GM19043 (cell line): ENCODE measurements around the gene GARNL3.

Experiments used
- ATAC-seq: cut with Tn5 transposase; IDR thresholded peaks from one replicate; pipeline ENCODE4 v1.9.1; 2021; ENCODE audit warnings: low read depth; ENCODE audit not compliant: unreplicated experiment

Gene GARNL3

DNA sequence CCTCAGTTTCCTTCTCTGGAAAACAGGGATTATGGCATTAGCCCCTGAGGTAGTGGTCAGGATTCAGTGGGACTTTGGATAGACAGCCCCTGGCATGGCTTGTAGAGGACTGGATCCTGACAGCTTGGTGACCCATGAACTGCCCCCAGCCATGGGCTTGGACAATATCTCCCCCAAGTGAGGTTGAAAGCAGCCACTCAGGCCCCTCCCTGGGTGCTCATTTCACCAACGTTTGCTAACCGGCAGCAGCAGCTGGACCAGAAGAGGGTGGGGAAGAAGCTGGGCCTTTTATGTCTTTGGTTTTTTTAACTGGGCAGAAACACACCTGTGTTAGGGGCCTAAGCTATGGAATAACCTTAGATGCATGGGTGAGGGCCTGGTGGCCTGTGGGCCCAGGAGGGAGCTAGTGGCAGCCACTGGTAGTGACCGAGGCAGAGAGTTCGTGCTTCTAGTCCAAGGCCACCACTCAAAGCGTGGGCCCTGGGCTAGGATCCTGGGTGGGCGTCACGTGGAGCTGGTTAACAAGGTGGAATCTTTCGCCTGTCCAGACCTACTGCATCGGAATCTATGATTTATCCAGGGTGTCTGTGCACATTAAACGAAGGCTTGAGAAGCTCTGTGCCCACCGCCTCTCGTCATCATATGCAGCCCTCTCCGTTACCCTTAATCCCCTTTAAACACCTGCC is 134.3 kb downstream of the GARNL3 start:
- no peak for ATAC-seq

DNA sequence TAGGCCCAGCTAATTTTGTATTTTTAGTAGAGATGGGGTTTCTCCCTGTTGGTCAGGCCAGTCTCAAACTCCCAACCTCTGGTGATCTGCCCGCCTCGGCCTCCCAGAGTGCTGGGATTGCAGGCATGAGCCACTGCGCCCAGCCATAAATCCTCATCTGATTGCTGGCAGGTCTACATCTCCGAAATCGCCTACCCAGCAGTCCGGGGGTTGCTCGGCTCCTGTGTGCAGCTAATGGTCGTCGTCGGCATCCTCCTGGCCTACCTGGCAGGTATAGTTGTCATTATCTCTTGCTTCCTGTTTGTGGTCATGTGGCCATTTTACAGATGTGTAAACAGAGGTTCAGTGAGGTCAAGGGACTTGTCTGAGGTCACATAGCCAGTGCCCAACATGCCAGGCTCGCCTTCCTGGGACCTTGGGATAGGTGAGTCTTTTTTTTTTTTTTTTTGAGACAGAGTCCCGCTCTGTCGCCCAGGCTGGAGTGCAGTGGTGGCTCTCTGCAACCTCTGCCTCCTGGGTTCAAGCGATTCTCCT is 135.2 kb downstream of the GARNL3 start:
- no peak for ATAC-seq

DNA sequence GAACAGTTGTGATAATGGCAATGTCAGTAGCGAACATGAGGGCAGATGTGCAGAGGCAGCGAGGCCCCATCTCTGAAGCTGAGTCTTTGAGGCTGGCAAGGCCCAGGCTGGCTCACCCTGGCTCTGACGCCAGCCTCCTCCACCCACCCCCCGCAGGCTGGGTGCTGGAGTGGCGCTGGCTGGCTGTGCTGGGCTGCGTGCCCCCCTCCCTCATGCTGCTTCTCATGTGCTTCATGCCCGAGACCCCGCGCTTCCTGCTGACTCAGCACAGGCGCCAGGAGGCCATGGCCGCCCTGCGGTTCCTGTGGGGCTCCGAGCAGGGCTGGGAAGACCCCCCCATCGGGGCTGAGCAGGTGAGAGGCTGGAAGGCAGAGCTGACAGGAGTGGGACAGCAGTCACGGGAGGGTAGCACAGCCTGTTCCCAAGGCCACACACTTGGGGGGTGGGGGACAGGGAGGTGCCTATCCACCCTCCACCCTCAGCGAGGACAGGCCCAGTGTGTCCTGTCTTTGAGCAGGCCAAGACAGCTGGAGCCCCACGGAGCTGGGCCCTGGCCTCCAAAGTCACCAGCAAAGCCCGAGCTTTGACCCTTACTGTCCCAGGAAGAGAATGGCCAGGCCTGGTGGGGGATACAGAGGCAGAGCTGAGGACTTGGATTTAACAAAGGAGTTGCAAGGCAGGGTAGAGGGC is 138.0 kb downstream of the GARNL3 start:
- no peak for ATAC-seq

DNA sequence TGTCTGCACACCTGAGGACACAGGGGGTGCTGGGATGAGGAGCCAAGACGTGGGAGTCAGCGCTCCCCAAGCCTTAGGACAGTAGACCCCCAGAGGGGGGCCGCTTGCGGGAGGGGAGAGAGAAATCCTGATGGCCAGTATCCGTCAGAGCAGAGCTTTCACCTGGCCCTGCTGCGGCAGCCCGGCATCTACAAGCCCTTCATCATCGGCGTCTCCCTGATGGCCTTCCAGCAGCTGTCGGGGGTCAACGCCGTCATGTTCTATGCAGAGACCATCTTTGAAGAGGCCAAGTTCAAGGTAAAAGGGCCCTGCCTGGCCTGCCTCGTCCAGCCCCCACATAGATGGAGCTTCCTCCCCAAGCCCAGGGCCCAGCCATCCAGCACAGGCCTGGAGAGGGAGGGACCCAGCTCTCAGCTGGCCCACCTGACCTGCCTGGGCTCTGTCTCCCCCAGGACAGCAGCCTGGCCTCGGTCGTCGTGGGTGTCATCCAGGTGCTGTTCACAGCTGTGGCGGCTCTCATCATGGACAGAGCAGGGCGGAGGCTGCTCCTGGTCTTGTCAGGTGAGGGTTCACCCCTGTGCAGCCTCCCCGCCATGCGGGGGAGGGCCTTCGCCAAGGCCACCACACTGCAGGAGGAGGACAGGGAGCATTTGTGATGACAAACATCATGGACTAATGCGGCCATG is 139.1 kb downstream of the GARNL3 start:
- no peak for ATAC-seq

DNA sequence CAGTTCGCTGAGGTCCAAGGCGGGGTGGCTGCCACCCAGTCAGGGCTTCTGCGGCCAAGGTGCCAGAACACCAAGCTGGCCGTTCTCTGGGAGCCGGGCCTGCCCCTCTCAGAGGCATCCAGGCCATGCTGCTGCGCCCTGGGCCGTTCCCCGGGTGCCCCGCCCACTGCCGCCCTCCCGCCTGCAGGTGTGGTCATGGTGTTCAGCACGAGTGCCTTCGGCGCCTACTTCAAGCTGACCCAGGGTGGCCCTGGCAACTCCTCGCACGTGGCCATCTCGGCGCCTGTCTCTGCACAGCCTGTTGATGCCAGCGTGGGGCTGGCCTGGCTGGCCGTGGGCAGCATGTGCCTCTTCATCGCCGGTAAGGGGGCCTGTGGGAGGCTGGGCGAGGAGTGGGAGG is 140.1 kb downstream of the GARNL3 start:
- no peak for ATAC-seq

DNA sequence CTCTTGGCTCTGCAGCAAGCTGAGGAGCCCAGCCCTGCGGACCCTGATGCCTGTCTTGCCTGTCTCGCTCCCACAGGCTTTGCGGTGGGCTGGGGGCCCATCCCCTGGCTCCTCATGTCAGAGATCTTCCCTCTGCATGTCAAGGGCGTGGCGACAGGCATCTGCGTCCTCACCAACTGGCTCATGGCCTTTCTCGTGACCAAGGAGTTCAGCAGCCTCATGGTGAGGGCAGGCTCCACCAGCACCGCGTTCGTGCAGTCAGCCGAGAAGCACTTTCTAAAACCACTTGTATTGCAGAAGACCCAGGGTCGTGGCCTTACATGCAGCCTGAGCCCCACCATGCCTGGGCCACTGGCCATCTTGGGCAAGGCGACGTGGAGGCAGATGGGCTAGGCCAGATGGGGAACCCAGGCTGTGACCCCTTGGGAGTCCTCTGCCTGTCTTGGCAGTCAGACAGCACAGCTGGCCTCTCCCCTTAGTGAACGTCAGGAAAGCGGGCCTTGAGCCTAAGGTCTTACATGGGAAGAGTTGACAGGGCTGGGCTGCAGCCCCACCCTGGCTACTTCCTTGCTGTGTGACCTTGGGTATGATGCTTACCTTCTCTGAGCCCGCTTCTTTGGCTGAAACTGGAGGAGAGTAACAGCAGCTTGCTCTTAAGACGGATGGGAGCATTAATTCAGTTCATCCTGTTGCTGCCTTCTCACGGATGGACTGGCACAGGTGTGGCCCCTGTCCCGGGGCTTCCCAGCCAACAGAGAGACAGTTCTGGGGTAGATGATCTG is 141.0 kb downstream of the GARNL3 start:
- no peak for ATAC-seq

DNA sequence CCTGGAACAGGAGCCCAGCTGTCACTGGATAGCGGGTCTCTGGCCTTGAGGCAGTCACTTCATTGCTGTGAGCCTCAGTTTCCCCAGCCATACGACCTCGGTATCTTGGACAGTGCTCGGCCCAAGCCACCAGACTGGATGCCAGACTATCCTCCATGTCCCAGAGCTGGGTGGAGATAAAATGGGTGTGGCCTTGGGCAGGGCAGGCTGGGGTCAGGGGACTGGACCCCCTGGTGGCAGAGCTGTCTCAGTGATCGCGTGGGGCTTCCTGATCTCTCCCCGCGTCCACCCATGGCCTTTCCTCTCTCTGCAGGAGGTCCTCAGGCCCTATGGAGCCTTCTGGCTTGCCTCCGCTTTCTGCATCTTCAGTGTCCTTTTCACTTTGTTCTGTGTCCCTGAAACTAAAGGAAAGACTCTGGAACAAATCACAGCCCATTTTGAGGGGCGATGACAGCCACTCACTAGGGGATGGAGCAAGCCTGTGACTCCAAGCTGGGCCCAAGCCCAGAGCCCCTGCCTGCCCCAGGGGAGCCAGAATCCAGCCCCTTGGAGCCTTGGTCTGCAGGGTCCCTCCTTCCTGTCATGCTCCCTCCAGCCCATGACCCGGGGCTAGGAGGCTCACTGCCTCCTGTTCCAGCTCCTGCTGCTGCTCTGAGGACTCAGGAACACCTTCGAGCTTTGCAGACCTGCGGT is 142.4 kb downstream of the GARNL3 start:
- no peak for ATAC-seq

DNA sequence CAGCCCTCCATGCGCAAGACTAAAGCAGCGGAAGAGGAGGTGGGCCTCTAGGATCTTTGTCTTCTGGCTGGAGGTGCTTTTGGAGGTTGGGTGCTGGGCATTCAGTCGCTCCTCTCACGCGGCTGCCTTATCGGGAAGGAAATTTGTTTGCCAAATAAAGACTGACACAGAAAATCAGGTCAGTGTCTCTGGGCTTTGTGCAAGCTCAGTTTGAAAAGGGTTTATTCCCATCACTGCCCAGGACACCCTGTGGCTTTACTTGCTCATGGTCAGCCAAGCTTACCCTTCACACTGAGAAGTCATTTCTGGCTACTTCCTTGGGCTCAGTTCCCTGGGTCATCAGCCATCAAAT is 142.9 kb downstream of the GARNL3 start:
- no peak for ATAC-seq

DNA sequence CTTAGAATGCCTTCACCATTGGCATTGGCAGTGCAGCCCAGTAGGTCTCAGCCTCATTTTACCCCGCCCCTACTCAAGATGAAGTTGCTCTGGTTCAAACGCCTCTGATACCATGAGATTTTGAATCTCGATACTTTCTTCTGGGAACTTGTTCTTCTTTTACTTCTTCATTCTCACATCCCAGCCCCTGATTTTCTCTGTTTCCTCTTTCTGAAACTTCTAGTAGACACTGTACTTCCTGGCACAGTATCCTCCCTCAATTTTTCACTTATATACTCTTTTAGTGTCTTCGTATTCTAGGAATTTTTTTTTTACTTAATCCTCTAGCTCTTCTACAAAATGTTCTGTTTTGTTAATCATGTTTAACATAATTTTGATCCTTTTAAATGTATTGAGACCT is 146.5 kb downstream of the GARNL3 start:
- ATAC-seq, result no peak

DNA sequence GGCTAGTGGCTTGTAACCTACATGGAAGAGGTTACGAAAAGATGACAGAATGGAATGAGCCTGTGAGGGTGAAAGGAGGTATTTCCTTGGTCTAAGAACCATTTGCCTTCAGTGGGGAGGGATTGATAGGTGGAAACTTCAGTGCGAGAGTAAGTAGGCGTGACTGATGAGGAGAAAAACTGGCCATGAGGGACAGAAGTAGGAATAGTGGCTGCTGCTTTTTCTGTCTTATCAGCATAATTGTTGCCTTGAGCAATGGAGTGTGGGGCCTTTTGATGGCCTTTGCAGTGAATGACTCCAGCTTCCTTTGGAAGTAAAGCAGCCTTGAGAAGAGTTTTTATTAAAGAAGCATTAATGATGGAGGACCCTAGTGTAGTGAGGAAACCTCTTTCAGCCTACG is 150.6 kb downstream of the GARNL3 start:
- ATAC-seq, result no peak

DNA sequence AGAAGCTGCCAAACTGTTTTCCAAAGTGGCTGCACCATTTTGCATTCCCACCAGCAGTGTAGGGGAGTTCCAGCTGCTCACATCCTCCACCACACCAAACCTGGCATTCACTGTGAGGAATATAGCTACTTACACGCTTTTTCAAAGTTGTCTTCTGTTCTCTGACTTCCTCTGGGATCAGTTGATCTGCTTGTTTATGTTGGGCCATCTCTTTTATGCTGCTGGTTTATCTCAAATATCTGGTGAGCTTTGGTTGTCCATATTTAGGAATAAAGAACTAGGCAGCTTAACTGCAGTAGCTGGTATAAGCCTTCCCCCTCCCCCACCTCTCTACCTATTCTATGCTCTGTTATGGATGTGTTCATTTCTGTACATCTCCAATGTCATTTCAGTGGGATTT is 151.1 kb downstream of the GARNL3 start:
- ATAC-seq, result no peak

DNA sequence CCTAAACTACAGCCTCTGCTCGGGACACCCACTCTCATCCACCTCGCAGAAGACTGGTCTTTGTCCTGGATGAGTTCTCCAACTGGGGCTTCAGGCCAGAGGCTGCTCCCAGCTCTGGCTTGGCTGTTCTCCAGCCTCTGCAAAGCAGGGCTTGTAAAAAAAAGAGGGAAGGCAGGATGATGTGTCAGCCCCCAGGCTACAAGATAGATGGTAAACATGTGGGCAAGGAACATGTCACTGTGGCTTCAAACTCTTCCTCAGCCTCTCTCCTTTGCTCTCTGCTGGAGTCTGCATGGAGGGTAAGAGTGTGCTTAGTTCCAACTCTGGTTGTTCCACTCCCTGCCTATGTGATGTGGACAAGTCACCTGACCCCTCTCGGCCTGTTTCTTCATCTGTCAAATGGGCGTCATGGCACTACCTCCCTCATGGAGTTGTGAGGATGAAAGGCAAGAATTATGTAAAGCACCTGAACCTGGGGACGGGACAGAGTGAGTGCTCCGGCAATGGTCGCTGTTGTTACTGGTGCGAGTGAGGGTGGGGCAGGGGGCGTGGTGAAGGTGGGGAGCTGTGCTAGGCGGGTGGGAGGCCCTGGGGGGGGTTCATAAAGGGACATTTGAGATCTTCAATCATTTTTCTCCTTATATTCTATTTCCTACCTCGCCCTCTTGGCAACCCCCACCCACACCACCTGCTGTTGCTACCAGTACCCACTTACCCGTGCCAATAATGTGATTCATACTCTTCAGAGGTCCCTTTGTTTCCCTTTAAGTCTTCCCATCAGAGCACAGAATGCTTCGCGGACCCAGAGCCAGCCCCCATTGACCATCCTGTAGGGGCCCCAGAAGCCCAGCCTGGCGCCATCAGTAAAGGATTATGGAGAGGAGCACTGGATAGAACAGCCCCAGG is 152.8 kb downstream of the GARNL3 start:
- no peak for ATAC-seq

DNA sequence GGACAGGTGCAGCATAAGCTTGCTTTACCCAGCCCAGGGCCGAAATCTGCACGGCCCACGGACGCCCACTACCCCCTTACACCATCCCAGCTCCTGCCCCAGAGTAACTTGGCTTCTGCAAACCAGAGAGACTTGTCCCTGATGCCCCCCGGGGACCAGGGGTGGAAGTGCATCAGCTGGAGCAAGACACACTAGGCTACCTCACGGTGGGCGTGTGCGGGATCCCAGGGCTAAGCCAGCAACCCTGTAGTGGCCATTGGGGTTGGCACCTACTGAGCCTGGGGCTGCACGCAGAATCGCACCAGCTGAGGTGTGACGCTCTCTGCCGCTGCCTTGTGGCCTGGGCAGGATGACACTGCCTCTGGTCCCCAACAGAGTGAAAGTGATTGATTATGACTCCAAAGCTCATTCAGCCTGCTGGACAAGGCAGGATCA is 153.5 kb downstream of the GARNL3 start:
- ATAC-seq, result no peak

DNA sequence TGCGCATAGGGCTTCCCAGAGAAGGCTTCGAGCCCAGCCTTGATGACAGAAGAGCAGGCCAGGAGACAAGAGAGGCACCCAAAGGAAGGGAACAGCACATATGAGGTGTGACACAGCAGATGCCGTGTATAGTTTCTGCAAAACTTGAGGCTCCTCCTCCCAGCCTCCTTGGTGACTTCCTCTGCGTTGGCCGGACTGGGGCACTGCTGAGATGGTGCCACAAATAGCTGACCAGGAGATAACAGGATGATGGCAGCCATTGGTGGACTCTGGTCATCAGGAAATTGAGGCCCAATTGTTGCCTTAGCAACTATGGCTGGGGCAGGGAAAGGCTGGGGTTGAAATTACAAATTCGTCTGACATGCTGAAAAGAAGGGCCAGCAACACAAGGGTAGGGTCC is 154.8 kb downstream of the GARNL3 start:
- ATAC-seq, result no peak

DNA sequence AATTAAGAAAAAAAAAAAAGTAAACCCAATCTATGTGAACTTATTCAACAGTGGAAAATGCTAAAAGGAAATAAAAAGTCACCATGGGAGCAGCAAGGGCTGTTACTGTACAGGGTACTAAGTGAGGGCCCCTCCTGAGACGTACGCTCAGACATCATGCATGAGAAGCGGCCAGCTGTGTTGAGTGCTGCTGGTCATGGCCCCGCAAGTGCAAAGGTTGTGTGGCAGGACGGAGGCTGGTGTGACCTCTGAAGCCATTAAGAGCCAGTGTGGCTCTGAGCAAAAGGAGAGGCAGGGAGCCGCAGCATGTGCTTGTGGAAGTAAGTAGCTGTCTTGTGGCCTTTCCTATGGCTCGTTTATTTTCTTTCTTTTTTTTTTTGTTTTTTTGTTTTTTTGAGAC is 156.5 kb downstream of the GARNL3 start:
- no peak for ATAC-seq

DNA sequence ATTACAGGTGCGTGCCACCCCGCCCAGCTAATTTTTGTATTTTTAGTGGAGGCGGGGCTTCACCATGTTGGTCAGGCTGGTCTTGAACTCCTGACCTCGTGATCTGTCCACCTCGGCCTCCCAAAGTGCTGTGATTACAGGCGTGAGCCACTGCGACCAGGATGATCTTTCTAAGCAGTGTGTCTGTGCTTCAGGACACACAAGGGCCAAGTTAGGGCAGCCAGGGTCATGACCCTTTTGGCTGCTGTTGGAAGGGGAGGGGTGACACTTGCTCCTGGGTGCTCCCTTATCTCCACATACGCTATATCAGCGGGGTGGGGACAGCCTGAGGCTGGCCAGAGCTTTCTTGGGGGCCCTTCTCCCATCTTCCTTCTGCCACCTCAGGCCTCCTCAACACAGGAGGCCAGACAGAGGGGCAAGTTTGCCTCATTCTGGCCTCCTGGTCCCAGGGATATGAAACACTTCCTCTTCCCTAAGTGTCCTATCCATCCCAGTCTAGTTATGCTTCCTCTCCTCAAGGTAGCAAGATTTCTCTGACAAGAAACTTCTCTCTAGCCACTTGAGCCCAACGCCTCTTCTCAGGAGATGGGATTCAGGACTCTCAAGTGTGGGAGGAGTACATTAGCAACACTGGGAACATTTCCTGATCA is 157.7 kb downstream of the GARNL3 start:
- ATAC-seq, result no peak

DNA sequence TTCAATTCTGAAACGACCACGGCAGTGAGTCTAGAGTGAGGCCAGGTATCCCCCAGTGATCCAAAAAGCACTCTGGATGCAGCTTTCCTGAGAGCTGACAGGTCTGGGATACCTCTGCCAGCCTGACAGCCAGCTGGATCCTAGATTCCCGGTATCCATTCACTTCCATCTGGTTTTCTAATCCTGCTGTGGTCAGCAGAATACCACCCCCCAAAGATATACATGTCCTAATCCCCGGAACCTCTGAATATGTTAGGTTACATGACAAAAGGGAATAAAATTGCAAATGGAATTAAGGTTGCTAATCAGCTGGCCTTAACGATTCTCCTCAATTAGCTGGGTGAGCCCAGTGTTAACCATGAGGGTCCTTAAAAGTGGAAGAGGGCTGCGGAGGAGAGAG is 158.2 kb downstream of the GARNL3 start:
- no peak for ATAC-seq

DNA sequence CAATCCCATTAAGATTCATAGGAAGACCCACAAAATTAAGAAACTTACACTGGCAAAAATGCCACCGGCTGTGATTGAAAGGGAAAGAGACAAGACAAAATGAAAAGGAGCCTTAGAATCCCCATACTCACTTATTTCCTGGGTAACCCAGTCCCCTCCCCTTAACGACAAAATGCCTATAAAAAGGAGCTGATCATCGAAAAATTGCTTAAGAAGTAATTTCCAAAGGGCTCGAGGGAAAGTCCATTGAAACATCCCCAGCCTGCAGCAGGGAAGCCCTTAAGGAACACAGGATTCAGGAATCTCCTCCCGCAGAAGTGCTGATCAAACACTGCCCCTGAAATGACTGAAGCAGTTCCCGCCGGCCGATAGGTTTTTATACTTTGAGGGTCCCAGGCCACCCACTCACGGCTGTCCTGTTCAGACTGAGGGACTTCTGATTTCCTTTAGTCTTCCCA is 158.9 kb downstream of the GARNL3 start:
- ATAC-seq, result no peak
